Hepatic stellate cell (primary cell): Measurements from ENCODE around the gene PIGM.

ENCODE experiments used
- DNase-seq: peaks from one replicate; pipeline ENCODE4 v3.0.0; 2011; ENCODE audit warnings: low spot score

Gene PIGM

DNA sequence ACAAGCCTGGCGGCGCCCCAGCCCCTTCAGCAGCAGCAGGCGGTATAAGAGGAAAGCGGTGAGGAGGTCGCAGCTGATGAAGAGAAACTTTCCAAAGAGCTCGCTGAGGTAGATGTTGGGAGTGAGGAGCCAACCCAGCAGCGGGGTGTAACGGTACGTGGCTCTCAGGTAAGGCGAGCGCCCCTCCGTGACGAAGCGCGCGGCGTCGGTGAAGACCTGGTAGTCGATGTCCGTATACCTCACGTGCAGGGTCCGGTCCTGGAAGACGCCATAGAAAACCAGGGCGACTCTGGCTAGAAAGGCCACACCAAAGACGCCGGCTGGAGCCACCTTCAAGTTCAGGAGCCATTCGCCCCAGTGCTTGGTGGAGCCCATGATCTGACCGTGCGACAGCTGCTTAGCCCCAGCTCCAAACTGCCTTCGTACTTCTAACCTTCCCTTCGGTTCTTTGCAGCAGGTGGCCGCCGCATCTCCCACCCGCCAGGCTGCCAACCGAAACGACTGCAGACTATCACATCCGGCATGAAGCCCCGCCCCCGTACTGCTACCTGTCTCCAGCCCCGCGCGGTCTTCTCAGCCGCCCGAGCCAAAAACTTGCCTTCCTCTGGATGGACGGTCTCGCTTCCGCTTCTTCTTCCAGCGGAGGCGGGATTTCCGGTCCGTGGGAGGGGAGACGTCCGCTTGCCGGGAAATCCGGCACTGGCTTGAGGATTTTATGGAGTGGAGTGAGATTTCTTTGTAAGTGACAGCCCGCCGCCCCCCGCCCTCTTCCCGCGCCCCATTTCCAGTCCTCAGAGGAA is at the start of gene PIGM:
TSS of gene PIGM (minus strand) at position 626 of the 800 bp plus-strand sequence. CDS start at position 375, 251 bp downstream.
- DNase-seq, result peak; percentile 89

DNA sequence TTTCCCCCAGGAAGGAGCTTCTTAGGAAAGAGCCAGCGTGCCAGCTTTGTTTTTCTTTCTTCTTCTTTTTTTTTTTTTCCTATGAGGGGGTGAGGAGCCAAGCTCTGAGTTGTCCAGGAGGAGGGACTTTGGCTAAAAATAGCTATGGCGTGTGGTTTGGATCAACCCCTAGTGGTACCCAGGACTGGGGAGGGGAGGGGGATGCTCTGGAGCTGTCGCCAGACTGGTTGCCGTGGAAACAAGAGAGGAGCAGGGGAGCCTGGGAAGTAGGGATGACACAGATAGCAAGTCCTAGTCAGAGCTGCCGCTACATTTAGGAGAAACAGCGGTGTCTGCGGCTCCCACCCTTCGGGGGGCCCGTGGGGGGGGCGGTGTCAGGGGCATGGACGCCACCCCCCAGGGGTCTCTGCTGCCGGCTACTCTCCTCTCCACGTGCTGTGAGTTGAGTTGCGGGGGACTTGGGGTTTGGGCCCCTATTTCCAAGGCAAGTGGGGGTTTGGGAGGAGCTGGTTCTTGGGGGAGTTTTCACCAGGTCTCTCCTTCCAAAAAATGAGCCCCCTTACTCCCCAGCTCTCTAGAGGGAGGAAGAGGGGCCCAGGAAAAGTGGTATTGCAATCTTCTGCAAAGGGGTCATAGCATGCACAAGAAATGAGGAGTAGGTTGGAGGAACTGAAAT is 49.6 kb upstream of the PIGM start, which contains the start of gene KCNJ9:
TSS of gene KCNJ9 (plus strand) at position 278 of the 676 bp plus-strand sequence. CDS start 2,493 bp downstream, outside the sequence.
- DNase-seq, result peak; percentile 87

DNA sequence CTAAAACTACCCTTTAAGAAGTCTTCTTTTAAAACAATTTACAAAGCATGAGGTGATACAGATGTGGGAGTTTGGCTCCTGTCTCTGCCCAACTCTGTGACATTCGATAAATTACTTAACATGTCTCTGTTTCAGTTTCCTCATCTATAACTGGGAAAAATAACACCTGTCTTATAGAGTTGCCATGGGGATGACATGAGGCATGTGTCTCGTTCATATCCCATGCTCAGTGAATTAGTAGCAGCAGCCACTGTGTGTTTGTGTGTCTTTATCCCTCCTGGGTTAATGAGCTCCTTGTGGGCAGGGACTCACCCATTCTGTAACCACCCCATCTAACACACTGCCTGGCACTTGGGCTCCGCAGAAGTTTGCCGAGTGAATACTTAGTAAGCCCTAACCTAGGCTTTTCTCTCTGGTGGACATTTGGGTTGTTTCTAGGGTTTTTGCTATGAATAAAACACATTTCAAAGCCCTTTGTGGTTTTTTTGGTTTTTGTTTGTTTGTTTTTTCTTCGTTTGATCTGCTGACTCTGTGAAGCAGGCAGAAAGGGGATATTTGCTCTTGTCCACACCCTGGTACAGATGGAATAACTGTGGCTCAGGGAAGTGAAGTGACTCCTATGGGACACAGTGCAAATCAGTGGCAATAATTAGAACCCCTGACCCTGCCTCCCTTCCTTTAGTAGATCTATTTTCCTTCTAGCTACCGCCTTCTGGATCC is 48.8 kb upstream of the PIGM start:
- DNase-seq, result no peak

DNA sequence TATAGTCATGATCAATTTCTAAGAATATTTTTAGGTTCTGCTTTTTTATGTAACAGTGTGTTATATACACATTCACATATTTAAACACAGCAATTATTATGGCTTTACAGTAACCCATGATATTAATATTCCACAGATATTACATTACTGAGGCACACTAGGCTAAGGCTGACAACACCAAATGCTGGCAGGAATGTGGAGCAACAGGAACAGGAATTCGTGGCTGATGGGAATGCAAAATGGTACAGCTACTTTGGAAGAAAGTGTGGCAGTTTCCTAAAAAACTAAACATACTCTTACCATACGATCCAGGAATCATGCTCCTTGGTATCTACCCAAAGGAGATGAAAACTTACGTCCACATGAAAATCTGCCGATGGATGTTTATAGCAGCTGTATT is 47.7 kb upstream of the PIGM start:
- DNase-seq, result no peak

DNA sequence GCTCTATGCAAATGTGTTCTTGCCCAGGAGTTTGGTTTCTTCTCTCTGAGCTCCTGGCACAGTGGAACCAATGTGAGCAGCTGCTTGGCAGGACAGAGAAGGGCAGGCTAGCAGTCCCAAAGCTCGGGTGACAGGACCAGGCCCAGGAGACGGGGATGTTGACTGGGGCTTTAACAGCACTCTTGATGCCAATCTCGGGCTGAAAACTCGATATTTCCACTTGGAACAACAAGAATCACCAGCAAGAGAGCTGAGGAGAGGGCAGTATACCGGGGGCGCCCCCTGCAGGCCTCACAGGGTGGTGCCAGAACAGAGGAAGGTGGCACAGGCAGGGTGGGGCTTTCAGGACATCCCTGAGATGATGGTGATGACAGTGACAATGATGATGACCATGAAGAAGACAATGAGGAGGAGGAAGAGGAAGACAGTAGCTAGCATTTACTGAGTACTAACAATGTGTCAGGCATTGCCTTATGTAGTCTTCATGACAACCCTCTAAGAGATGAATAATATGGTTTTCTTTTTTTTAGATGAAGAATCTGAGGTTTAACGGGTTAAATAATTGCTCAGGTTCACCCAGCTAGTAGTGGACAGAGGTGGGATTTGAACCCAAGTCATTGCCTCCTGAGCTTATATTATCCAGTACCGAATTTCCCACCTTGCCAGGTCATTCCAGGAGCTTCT is 46.9 kb upstream of the PIGM start:
- DNase-seq, result peak; percentile 61

DNA sequence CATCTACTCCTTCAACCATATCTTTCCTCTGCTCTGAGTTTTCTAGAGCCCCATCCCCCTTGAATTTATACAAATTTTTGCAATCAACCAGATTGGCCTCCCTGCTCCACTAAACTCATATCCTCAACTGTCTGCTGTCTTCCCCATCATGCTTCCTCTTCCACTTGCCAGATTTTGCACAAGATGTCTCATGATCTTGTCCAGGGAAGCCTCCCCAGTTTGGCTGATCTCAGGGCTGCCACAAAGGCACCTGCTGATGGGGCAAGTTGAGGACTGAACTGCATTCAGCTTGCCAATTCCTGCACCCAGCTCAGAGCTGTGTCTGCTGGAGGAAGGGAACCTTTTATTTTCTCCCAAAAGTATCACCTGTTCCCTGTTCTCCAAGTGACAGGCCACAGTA is 45.7 kb upstream of the PIGM start:
- no peak for DNase-seq

DNA sequence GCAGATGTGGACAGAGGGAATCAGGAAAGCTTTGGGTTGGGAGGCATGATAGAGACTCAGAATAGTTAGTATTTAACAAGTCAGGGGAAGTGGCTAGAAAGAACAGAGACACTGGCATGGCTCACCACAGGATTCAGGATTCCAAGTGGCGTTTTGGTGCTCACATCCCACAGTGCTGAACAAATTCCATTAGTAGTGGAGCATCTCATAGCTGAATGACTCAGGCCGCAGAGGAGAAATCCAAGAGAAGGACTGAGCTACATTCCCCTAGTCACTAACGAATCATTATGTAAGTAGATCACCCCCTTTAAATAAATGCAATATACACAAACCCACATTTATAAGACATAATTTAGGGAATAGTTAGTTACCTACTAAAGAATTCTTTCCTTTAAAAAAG is 44.5 kb upstream of the PIGM start:
- no peak for DNase-seq

DNA sequence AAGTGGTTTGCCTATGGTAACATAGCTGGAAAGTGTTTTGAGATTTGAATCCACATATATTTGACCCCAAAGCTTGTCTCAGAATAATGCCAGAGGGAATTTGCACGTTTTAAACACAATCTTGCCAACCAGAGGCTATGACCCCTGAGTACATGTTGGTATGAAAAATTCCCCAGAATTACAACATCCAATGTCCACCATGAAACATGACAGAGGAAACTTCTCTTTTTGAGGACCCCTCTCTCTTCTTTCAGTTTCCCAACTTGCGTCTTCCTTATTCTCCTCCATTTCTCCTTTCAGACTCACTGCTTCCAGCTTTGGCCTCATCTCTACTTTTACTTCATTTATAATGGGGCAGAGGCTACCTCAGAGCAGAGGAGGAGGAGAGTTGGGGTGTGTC is 44.0 kb upstream of the PIGM start:
- no peak for DNase-seq

DNA sequence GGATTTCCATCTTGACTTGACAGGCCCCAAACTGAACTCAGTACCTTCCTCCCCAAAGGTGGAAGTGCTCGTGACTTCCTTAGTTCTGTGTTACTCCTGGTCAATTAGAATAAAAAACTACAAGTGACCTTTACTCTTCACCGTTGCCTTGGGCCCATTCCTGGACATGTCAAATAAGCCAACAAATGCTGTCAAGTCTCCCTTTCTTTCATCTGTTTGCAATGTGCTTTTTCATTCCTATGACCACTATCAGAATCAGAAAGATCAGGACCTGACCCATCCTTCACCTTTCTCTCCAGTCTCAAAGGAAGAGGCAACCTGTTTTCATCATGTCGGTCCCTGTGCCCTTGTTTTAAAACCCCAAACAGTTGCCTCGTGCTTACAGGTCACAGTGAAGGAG is 43.1 kb upstream of the PIGM start:
- no peak for DNase-seq

DNA sequence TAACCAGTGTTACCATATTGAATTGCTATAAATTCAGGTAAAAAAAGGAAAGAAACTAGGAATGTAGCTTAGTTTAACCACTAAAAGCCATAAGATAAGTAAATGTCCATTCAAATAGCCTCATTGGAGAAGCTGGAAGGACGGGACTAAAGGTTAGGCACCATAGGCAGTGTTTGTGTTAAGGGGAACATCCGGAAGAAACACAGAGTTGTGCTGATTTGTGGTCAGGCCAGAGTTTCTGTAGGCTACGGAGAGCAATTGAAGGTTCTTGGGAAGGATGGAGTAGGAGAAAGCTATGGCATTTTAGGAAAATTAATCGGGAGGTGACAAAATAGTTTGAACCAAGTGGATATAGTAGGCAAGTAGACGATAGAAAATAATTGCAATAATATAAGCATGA is 39.5 kb upstream of the PIGM start:
- no peak for DNase-seq

DNA sequence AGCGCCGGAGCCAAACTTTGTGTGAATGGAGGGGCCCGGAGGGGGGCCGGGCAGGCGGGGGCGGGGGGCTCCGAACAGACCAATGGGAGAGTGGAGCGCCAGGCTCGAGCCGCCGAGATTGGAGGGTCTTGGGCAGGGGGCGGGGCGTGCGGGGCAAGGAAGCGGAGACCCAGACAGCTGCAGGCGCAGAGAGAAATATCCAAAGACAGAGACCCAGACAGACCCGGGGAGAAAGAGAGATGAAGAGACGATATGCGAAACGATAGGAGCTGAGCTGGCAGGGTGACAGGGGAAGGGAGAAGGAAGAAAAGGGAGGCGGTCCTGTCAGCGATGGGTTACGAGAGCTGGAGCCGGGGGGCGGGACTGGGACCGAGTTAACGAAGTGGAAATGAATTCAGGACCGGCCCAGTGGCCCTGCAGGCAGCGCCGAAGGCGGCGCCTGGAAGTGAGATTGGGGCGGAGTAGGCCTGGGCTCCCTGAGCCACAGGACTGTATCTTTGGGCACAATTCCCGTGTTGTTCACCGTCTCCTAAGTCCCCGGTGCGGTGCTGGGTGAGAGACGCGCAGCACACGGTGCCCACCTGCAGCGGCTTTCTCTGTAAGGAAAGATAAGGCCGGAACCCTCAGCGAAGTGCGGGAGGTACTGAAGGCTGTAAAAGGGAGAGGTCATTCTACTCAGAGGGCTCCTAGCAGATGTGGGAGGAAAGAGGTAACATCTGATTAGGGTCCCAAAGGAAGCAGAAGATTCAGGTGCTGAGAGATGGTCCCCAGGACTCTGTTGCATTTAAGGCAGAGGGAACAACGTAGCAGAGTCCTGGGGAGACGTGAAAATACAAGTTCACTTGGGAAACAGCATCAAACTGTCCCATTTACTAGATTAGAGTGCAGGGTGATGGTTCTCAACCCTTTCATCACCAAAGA is 38.7 kb upstream of the PIGM start:
- peak; percentile 61 for DNase-seq

DNA sequence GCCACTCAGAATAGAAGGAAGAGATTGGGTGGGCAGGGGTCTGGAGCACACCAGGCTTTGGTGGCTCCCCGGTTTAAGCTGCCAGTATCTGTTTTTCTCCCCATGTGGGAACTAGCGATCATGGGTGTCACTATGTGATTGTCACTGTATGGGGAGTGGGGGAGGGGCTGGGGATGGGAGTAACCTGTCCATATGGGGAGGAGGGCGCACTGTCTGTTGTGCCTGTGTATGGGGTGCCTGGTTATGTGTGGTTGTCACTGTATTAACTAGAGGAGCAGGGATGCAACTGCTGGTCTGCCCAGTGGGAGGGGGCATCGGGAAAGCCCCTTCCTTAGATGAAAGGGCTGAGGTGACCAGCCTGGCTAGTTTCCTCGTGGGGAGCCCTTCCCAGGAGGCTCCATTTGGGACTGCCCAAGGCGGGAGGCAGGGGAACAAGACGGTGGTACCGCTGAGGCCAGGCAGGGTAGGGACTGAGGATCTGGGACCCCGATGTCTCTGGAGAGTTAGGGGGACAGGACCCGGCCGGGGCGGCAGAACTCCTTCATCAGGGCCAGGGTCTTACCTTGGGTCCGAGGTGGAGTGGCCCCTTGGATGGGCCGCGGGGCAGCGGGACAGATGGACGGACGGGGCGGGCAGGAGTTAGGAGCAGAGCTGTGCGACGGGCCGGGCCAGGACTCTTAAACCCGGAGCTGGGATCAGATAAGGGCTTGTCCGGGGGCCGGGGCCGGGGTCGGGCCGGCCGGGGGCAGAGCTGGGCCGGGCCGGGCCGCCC is 37.9 kb upstream of the PIGM start, which contains the start of gene KCNJ10:
TSS of gene KCNJ10 (minus strand) at position 701 of the 772 bp plus-strand sequence. CDS start 27,628 bp downstream, outside the sequence.
- no peak for DNase-seq

DNA sequence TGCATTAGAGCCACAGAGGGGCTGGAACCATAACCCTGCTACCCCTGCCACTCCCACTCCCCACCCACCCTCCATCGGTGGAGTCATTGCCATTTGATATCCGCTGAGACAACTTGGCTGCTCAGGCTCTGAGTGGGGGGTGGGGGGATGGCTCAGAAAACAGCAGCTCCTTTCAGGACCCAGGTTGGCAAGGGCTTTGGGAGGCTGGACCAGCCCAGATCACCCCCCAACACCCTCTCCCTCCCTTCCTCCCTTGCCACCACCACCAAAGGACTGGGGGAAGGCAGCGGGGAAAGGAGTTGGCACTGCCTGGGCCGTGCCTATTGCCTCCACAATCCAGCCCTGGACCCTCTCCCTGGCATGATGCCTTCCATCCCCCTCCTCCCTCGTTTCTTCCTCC is 36.4 kb upstream of the PIGM start:
- no peak for DNase-seq

DNA sequence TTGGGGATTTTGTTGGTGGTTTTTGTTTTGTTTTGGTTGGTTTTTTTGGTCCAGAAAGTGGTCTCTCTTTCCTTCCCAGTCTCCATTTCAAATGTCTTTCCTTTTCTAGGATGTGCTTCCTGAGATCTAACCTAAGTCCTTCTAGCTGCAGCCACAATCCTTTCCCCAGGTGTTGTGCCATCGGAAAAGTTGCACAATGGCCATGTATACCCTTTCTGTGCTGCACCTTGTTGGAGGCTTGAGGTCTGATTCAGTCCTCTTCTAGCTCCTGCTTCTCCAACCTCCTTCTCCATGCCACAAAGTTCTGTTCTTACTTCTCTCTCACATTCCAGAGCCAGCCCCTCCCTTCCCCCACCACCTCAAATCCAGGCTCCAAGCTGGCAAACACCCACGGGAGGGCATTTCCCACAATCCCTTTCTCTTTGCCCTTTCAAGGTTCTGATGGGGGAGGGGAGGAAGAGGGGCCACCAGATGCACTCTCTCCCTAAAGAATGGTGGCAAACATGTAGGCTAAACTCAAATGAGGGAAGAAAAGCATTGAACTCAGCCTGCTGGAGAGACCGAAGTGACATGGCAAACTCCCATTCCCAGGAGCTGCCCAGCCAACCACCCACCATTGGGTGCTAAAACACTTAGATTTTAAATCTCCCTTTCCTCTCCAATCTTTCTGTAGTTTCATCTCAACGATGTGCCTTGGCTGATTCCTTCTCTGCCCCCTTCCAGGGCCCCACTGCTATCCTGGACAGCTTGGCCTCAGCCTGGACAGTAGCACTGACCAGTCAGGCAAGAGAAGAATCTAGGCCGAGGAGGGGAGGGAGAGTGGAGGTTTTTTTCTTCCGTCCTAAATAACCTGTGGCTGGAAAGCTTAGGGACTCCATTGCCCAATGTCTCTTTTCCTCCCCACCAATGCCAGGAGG is 35.3 kb upstream of the PIGM start:
- no peak for DNase-seq

DNA sequence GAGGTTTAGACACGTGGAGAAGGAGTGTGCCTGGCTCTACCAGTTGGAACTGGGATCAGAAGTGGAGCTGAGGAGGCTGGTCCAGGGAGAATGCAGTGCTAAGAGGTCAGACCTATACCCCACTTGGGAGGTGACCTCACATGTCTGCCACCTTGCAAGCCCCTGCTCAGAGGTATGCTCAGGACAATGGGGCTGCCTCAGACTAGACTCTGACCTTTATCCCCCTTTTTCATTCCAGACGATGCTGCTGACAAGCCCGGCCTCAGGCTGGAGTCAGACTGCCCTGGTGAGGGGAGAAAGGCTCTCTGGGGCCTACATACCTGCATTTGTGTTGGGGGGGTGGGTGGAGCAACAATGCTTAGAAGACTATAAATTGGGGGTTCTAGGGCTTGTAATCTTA is 33.0 kb upstream of the PIGM start:
- DNase-seq, result no peak

DNA sequence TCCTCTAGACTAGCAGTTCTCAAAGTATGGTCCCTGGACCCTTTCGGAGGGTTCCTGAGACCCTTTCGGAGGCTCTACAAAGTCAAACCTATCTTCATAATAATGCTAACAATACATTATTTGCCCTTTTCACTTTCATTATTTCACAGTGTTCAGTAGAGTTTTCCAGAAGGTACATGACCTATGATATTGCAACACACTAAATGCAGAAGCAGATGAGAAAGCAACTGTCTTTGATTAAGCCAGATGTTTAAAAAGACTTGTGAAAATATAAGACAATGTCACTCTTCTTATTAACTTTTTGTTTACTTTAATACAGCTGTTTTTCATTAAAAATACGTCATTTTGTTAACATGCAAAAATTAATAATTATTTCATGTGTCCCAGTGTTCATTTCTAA is 32.4 kb upstream of the PIGM start:
- no peak for DNase-seq

DNA sequence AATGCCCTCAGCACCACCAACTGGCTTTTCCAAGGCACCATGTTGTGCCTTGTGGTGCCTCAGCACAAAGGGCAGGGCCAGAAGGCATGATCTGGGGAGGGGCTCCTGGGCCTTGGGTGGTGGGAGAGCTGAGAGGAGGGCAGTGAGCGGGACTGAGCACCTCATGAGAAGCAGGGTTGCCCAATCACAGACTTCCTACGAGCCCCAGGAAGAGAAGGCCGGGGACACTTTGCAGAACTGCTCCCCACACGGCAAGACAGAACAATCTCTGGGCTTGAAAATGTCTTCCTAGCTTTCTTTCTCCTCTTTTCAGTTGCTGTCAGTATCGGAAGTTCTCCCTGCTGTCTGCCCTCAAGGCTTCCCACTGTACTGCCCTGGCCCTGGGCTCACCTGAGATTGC is 31.4 kb upstream of the PIGM start:
- no peak for DNase-seq

DNA sequence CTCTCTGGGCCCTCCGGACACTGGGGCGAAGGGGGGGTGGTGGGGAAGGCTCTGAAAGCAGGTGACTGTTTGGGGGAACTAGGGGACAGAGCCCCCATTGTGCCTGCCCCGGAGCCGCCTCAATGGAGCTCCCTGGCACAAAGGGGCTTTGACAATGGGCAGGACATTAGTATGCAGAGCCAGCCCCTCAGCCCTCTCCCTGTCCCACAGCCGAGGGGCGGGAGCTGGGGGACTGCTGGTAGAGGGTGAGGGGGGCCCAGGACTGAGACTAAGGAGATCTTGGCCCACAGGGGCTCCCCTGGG is 30.4 kb upstream of the PIGM start:
- no peak for DNase-seq
